NCI-H1694 (cell line): Measurements from ENCODE around the gene SEMA3F.
A peak's percentile ranks its signal among the peaks of the same experiment; 100 is the strongest.

ENCODE experiments used
- DNase-seq: peaks from one replicate; lab custom pipeline; 2025; lab: John Stamatoyannopoulos, UW

SEMA3F gene

GRCh38 chr3:50235716-50236483 is 80.8 kb downstream of the SEMA3F start, which contains the start of gene GNAI2:
TSS of gene GNAI2 (plus strand) at chr3:50236204. CDS start at chr3:50236336, 132 bp downstream.
- DNase-seq = peak; percentile 63

DNA sequence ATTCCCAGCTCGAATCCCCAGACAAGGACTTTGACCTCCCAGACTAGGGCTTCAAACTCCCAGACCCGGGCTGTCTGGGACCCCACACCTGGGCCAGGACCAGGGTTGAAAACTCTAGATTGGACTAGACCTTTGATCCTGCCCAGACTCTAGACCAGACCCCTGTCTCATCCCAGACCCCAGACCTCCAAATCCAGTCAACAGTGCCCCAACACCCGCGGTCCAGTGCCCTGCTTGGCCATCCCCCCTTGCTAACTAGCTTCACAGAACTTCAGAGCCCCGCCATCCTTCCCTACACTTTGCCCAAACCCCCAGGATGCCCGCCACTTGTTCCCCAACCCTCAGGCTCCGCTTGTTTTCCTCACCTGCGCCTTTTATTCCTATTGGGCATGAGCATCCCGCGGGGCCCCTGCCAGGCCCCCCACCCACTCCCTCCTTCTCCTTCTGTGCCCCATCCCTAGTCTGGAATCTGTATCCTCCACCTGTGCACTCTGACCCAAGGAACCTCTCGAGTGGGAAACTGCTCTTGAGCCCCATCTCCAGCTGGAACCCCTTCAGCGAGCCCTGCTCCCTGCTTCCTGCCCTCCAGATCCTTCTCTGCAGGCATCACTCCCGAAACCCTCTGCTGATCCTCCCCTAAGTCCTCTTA is 81.5 kb downstream of the SEMA3F start:
- DNase-seq = no peak

- DNase-seq = no peak
Observed at GRCh38 chr3:50237133-50237651, 82.1 kb downstream of the SEMA3F start.

DNA sequence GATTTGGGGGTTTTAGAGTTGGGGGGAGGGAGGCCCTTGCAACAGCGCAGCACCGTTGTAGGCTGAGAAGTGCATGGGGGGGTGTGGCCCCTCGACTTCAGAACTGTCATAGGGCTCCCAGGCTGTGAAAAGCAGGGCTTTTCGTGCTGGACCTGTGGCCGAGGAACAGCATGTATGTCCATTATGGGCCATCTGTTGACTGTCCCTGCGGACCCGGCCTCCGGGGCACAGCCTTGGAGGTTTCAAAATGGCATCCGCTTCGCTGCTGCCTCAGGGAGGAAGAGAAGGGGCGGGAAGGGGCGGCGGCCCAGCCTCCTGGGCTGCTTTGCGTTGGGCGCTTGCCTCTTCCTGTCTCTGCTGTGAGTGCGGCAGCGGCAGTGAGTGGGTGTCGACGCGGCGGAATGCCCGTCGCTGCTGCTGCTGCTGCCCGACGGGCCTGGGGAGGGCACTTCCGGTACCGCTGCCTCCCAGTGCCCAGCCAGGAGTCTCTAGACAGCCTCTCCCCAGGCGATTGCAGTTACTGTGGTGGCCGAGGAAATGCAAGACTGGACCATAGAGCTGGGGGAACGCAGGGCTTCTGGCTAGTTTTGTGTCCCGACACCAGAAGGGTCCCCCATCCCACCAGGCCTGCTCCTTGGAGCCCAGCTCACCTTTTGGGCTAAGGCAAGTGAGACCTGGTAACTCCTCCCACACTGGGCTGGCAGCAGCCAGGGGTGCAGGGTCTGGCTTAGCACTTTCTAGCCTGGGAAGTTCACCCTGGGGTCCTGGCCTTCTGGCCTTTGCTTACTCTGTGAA is 82.8 kb downstream of the SEMA3F start:
- DNase-seq = no peak

DNA sequence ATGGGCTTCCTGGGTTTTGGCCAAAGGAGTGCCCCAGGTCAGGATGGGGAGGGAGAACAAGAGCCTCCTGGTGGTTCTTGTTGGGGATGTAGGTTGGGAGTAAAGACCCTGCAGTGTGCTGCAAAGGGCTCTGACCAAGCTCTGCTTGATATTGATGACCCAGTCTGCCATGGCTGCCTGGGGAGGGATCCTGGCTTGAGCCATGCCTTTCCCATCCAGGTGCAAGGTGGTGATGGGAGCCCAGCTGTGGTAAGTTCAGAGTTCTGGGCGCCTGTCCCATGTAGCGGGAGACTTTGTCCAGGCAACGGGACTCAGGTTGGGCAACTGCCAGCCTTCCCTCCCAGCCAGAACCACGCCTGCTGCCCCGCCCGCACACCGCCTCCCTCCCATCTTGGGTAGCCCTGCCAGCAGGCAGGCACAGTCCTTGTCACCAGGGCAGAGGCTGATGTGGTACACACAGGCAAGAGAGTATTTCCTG is 83.5 kb downstream of the SEMA3F start:
- DNase-seq = no peak
